Fibroblast of skin of abdomen (primary cell): ENCODE measurements around the gene CCDC30.
"Not testable (repeated sequence)": the region's sequence is repeated elsewhere in the genome, so short reads cannot be mapped to it uniquely, and the experiment has no call there.

Source experiments
- DNase-seq: peaks from one replicate; pipeline ENCODE4 v3.0.0-alpha.2; 2013

Gene CCDC30

GRCh38 chr1:42453386-42453785, 9.7 kb upstream of the CCDC30 start:
- DNase-seq: no peak

GRCh38 chr1:42454403-42454802, 8.7 kb upstream of the CCDC30 start:
- no peak for DNase-seq

- DNase-seq: peak; percentile 84
These were observed 6.9 kb upstream of the CCDC30 start, which contains the start of the genes PPCS and ZMYND12 for GRCh38 chr1:42456010-42456753. TSS of gene PPCS (plus strand) at chr1:42456543. CDS start at chr1:42456566, 23 bp downstream. TSS of gene ZMYND12 (minus strand) at chr1:42456022. CDS start at chr1:42455997, 25 bp downstream.

GRCh38 chr1:42456754-42457089, 6.4 kb upstream of the CCDC30 start:
- peak; percentile 52 for DNase-seq

- DNase-seq: no peak
These were observed 1.9 kb upstream of the CCDC30 start for GRCh38 chr1:42461196-42461595.

GRCh38 chr1:42463921-42464320, 835 bp downstream of the CCDC30 start:
- DNase-seq: no peak

GRCh38 chr1:42466030-42466429, 2.9 kb downstream of the CCDC30 start:
- DNase-seq: no peak

GRCh38 chr1:42469727-42470126, 6.6 kb downstream of the CCDC30 start:
- no peak for DNase-seq

GRCh38 chr1:42476605-42477004, 13.5 kb downstream of the CCDC30 start:
- no peak for DNase-seq

- not testable (repeated sequence) for DNase-seq
These were observed 14.3 kb downstream of the CCDC30 start for GRCh38 chr1:42477354-42477753.

- DNase-seq: no peak
These were observed 14.7 kb downstream of the CCDC30 start for GRCh38 chr1:42477775-42478174.

GRCh38 chr1:42479621-42480020, 16.5 kb downstream of the CCDC30 start:
- DNase-seq: no peak

GRCh38 chr1:42480921-42481320, 17.8 kb downstream of the CCDC30 start:
- DNase-seq: peak; percentile 5

GRCh38 chr1:42482635-42483153, 19.6 kb downstream of the CCDC30 start:
- peak; percentile 3 for DNase-seq

- DNase-seq: peak; percentile 92
These were observed 21.3 kb downstream of the CCDC30 start for GRCh38 chr1:42484382-42484781.

- DNase-seq: no peak
These were observed 27.2 kb downstream of the CCDC30 start for GRCh38 chr1:42490237-42490636.

- DNase-seq: not testable (repeated sequence)
These were observed 38.9 kb downstream of the CCDC30 start for GRCh38 chr1:42502031-42502430.

GRCh38 chr1:42504535-42505128, 41.5 kb downstream of the CCDC30 start:
- no peak for DNase-seq

- no peak for DNase-seq
These were observed 43.5 kb downstream of the CCDC30 start for GRCh38 chr1:42506576-42506975.

- not testable (repeated sequence) for DNase-seq
These were observed 48.6 kb downstream of the CCDC30 start for GRCh38 chr1:42511581-42512155.

- no peak for DNase-seq
These were observed 55.8 kb downstream of the CCDC30 start for GRCh38 chr1:42518908-42519307.

- DNase-seq: no peak
These were observed 60.1 kb downstream of the CCDC30 start for GRCh38 chr1:42523171-42523570.

- no peak for DNase-seq
These were observed 61.2 kb downstream of the CCDC30 start for GRCh38 chr1:42524330-42524729.

- DNase-seq: peak; percentile 73
These were observed 66.7 kb downstream of the CCDC30 start for GRCh38 chr1:42529724-42530181.
